Colonic mucosa (tissue), 4 donors: ENCODE data around the gene VAC14. TPM values are rescaled to one million over a fixed set of nuclear protein-coding genes. Genes with fewer than 3 reads are reported as not detected.

ENCODE experiments used
- DNase-seq: peaks from one replicate; pipeline ENCODE4 v3.0.0-alpha.2; 2020
- H3K27ac ChIP-seq: fragments of 200-600 bp; one replicate; pipeline ENCODE4 v1.8.0; 2021
- H3K27me3 ChIP-seq: fragments of 200-600 bp; one replicate; pipeline ENCODE4 v1.8.0; 2021
- H3K36me3 ChIP-seq: fragments of 200-600 bp; one replicate; pipeline ENCODE4 v1.8.0; 2021
- H3K4me1 ChIP-seq: fragments of 200-600 bp; one replicate; pipeline ENCODE4 v1.8.0; 2021; ENCODE audit warnings: mild to moderate bottlenecking
- H3K4me3 ChIP-seq: fragments of 200-600 bp; one replicate; pipeline ENCODE4 v1.8.0; 2021
- H3K9ac ChIP-seq, 2 donors: one replicate each; pipeline ENCODE4 v1.7.0; 2013; ENCODE audit warnings: control low read depth in 2 of 2, low read depth in 2 of 2, low read length in 2 of 2
- H3K9me3 ChIP-seq: fragments of 200-600 bp; one replicate; pipeline ENCODE4 v1.8.0; 2021
- intact Hi-C: fragments of 100-400 bp; cut with DNase I; formaldehyde crosslinking; loops from one replicate; pipeline ENCODE4 v1.14.1; 2022
- total RNA-seq, 2 donors: library from RNA; stranded (reverse); fragmentation: NEBNext Ultra II Directional in 1 of 2; extraction: Animal tissue kit (Norgen Biotek cat#: 25700) in 1 of 2; gene quantifications; one replicate each; pipeline ENCODE4 v1.2.1, GENCODE V29; 2021
- TF ChIP-seq, protein P1 (sequence below): fragments of 200-600 bp; IDR thresholded peaks from one replicate; pipeline ENCODE4 v1.8.0; 2022; ENCODE audit warnings: antibody characterized with exemption, mild to moderate bottlenecking
- donor health status: healthy.
- donor health status: DM: no; HTN: no; CAD: no.
- donor health status: DM: no; HTN: no; CAD: no.

VAC14 gene
- total RNA-seq, 2 donors from 2014 or later, result 20.7 to 41.8 TPM

- Histone ChIP-seq H3K9ac (peak overlapping the region in 1 of 2 donors; percentile 71), H3K36me3 (no peaks in the 10 kb centered on the region), H3K4me3 (no peak overlapping the region), H3K27me3 (no peaks in the 10 kb centered on the region), H3K4me1 (peaks cover 40% of the 10 kb centered on the region), H3K9me3 (no peaks in the 10 kb centered on the region), H3K27ac (peak overlapping the region; percentile 55)
- intact Hi-C loops, result no loop called here
- DNase-seq, result no peak
- TF ChIP-seq, protein P1, sequence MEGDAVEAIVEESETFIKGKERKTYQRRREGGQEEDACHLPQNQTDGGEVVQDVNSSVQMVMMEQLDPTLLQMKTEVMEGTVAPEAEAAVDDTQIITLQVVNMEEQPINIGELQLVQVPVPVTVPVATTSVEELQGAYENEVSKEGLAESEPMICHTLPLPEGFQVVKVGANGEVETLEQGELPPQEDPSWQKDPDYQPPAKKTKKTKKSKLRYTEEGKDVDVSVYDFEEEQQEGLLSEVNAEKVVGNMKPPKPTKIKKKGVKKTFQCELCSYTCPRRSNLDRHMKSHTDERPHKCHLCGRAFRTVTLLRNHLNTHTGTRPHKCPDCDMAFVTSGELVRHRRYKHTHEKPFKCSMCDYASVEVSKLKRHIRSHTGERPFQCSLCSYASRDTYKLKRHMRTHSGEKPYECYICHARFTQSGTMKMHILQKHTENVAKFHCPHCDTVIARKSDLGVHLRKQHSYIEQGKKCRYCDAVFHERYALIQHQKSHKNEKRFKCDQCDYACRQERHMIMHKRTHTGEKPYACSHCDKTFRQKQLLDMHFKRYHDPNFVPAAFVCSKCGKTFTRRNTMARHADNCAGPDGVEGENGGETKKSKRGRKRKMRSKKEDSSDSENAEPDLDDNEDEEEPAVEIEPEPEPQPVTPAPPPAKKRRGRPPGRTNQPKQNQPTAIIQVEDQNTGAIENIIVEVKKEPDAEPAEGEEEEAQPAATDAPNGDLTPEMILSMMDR, result no peak
Observed at GRCh38 chr16:70749681-70750601, 51.0 kb downstream of the VAC14 start.

DNA sequence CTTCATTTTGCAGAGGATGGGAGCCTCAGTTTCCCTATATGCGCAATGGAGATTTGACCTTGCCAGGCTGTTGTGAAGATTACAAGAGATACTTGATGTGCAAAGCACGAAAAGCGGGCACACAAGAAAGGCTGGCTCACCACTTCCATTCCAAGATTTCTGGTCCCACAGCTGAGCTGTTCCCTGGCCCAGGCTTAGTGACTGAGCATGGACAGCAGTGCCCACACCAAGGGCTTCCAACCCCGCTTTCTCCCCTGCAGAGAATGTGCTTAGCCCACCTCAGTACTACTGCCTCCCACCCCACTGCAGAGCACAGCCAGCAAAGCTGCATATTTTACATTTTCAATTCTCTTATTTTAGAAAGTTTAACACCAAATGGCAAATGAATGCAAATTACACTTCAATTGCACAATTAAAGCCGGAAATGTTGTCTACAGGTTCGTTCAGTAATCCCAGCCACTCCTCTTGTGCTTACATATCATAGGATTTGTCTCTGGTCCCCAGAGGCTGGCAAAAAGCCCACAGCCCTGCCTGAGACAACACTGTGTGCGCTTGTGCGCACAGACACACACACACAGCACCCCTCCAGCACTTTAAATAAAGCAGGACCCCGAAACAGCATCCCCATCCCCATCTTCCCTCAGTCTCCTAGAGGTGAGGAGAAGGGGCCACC is 51.8 kb downstream of the VAC14 start:
- no peaks in the 10 kb centered on the region for H3K9me3 ChIP-seq
- DNase-seq, result peak; percentile 80
- H3K27ac ChIP-seq, result peak overlapping the region; percentile 47
- no peaks in the 10 kb centered on the region for H3K27me3 ChIP-seq
- H3K4me3 ChIP-seq, result no peak overlapping the region
- no peaks in the 10 kb centered on the region for H3K36me3 ChIP-seq
- TF ChIP-seq, protein P1, result no peak
- intact Hi-C loops, result no loop called here
- H3K4me1 ChIP-seq, result peaks cover 40% of the 10 kb centered on the region
- H3K9ac ChIP-seq, result peak overlapping the region in 1 of 2 donors; percentile 71

DNA sequence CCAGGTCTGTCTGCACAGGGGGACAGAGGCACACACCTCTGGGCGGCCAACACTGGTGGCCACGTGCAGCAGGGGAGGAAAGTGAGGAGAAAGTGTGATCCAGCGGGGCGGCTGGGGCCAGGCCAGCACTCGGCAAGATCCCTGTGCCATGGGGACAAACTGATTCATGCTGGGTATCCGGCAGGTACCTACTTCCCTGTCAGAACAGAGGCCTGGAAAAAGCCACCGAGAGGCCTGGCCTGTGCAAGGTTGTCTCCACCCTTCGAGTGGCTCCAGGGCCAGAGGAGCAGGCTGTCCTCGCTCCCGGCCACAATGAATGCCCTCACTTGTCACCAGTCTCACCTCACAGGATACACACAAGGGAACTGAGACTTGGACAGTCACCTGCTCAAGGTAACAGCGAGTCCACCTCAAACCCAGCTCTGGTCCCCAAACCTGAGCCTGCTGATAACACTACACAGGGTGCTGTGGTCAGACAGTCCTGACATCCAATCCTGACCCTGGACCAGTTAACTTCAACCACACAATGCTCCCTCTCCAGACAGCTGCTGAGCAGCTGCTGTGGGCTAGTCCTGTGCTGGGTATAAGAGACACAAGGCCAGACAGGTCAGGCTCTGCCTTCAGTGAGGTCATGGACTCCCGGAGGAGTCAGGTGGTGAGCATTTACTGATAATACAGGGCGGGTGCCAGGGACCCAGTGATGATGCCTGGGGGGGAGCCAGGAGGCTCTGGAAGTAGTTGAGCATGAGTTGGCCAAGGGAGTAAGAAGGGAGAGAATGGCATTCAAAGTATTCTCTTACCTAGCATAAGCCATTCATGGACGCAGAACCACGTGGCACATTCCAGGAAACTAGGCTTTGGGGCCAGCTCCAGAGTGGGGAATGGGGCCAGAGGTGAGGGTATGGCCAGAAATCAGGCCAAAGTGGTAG is 53.0 kb downstream of the VAC14 start:
- DNase-seq, result no peak
- intact Hi-C loops, result no loop called here
- H3K9ac ChIP-seq, result peak overlapping the region in 1 of 2 donors; percentile 61
- H3K4me3 ChIP-seq, result no peak overlapping the region
- H3K4me1 ChIP-seq, result peaks cover 40% of the 10 kb centered on the region
- H3K27me3 ChIP-seq, result no peaks in the 10 kb centered on the region
- no peaks in the 10 kb centered on the region for H3K9me3 ChIP-seq
- TF ChIP-seq, protein P1, result no peak
- peak overlapping the region; percentile 85 for H3K27ac ChIP-seq
- H3K36me3 ChIP-seq, result no peaks in the 10 kb centered on the region

DNA sequence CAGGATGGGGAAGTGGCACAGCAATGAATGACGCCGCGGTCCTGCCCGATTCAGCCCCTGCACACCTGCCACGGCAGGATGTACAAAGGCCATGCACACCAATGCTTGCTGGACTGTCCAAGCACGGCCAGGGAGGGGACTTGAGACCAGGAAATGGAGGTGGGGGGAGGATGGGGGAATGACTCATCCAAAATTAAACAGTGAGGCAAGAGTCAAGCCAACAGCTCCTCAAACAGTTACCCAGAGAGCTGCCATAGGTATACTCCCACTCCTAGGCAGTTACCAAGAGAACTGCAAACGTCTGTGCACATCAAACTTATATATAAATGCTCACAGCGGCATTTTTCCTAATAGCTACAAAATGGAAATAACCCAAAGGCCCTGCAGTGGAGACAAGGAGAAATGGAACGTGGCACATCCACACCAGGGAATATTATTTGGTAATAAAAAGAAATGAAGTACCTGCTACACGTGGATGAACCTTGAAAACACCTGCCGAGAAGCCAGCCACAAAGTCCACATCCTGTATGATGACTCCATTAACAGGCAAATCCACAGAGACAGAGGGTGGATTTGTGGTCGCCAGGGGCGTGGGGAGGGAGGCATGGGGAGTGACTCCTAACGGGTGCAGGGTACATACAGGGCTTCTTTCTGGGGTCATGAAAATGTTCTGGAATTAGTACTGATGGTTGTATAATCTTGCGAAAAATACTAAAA is 54.1 kb downstream of the VAC14 start:
- intact Hi-C loops, result no loop called here
- Histone ChIP-seq H3K9ac (peak overlapping the region; percentile 41 to 66), H3K36me3 (no peaks in the 10 kb centered on the region), H3K4me3 (no peak overlapping the region), H3K4me1 (peaks cover 38% of the 10 kb centered on the region), H3K27ac (peak overlapping the region; percentile 85), H3K9me3 (no peaks in the 10 kb centered on the region), H3K27me3 (no peaks in the 10 kb centered on the region)
- TF ChIP-seq, protein P1, result no peak
- DNase-seq, result peak; percentile 89
